OCI-LY1 (cell line): ENCODE measurements around the gene TGOLN2.
A peak's percentile ranks its signal among the peaks of the same experiment; 100 is the strongest.
"Not testable (repeated sequence)": the region's sequence is repeated elsewhere in the genome, so short reads cannot be mapped to it uniquely, and the experiment has no call there.

Experiments used
- H2AFZ ChIP-seq: fragments of 200-600 bp; sonication (generic), shearing (Covaris generic); 2 replicates; pipeline ENCODE4 v1.6.0; 2014; ENCODE audit warnings: antibody characterized with exemption, mild to moderate bottlenecking, low read length
- H3F3A ChIP-seq: fragments of 200-600 bp; sonication (generic), shearing (Covaris generic); 2 replicates; pipeline ENCODE4 v1.6.0; 2014; ENCODE audit warnings: mild to moderate bottlenecking, antibody characterized with exemption, low read length, moderate library complexity; ENCODE audit not compliant: insufficient read depth
- H3K27ac ChIP-seq: fragments of 200-600 bp; sonication (generic); 2 replicates; pipeline ENCODE4 v1.5.1; 2014; ENCODE audit warnings: low read length, mixed run types, mild to moderate bottlenecking, low read depth; ENCODE audit not compliant: poor library complexity, severe bottlenecking
- H3K27me3 ChIP-seq: fragments of 200-600 bp; sonication (generic); 2 replicates; pipeline ENCODE4 v1.6.0; 2014; ENCODE audit warnings: antibody characterized with exemption, mild to moderate bottlenecking, low read length, moderate library complexity; ENCODE audit not compliant: insufficient read depth
- H3K36me3 ChIP-seq: fragments of 200-600 bp; sonication (generic); 2 replicates; pipeline ENCODE4 v1.6.1; 2014; ENCODE audit warnings: mild to moderate bottlenecking, antibody characterized with exemption, low read length, moderate library complexity, mixed read lengths; ENCODE audit not compliant: insufficient read depth
- H3K4me1 ChIP-seq: fragments of 200-600 bp; sonication (generic); 2 replicates; pipeline ENCODE4 v1.5.1; 2014; ENCODE audit warnings: mild to moderate bottlenecking, low read length, moderate library complexity; ENCODE audit not compliant: insufficient read depth, severe bottlenecking
- H3K4me2 ChIP-seq: fragments of 200-600 bp; sonication (generic), shearing (Covaris generic); 2 replicates; pipeline ENCODE4 v1.6.1; 2014; ENCODE audit warnings: low read length
- H3K4me3 ChIP-seq: fragments of 200-600 bp; sonication (generic); 2 replicates; pipeline ENCODE4 v1.5.1; 2014; ENCODE audit warnings: low read length, low read depth, mild to moderate bottlenecking, mixed read lengths; ENCODE audit not compliant: poor library complexity, severe bottlenecking
- H3K79me2 ChIP-seq: fragments of 200-600 bp; shearing (Covaris generic); 2 replicates; pipeline ENCODE4 v1.6.1; 2016; ENCODE audit warnings: mixed run types, low read length, mixed read lengths; ENCODE audit not compliant: insufficient read depth
- H3K9ac ChIP-seq: fragments of 200-600 bp; sonication (generic), shearing (Covaris generic); 2 replicates; pipeline ENCODE4 v1.6.1; 2014; ENCODE audit warnings: mild to moderate bottlenecking, low read length, mixed read lengths
- H3K9me2 ChIP-seq: fragments of 200-600 bp; sonication (generic), shearing (Covaris generic); 2 replicates; pipeline ENCODE4 v1.6.1; 2014; ENCODE audit warnings: low read depth, mild to moderate bottlenecking, low read length, mixed read lengths
- H3K9me3 ChIP-seq: fragments of 200-600 bp; shearing (Covaris generic); 2 replicates; pipeline ENCODE4 v1.6.1; 2014; ENCODE audit warnings: low read length, mixed read lengths
- H4K20me1 ChIP-seq: fragments of 200-600 bp; sonication (generic), shearing (Covaris generic); 2 replicates; pipeline ENCODE4 v1.6.0; 2016; ENCODE audit warnings: mild to moderate bottlenecking, low read length; ENCODE audit not compliant: insufficient read depth
- CTCF ChIP-seq: fragments of 200-600 bp; sonication (generic), shearing (Covaris generic); IDR thresholded peaks from 2 replicates; pipeline ENCODE4 v1.5.1; 2017; ENCODE audit warnings: mild to moderate bottlenecking, antibody characterized with exemption, low read length, moderate library complexity, mixed read lengths
- EZH2 ChIP-seq: fragments of 200-600 bp; sonication (generic), shearing (Covaris generic); IDR thresholded peaks from 2 replicates; pipeline ENCODE4 v1.8.0; 2017; ENCODE audit warnings: borderline replicate concordance, mixed run types, mild to moderate bottlenecking, antibody characterized with exemption, low read length, moderate library complexity, mixed read lengths

Gene TGOLN2

GRCh38 chr2:85353876-85354285 is 26.1 kb upstream of the TGOLN2 start:
- no peaks in the 10 kb centered on the region for H3F3A ChIP-seq
- H3K27ac ChIP-seq: peak overlapping the region; percentile 15
- peak overlapping the region; percentile 56; the same call in 1 of the 2 replicates for H2AFZ ChIP-seq
- H3K27me3 ChIP-seq: no peaks in the 10 kb centered on the region
- no peaks in the 10 kb centered on the region for H3K79me2 ChIP-seq
- peak overlapping the region; percentile 99 for H3K4me2 ChIP-seq
- peak overlapping the region; percentile 79 for H3K4me3 ChIP-seq
- peaks cover 27% of the 10 kb centered on the region for H3K4me1 ChIP-seq
- no peaks in the 10 kb centered on the region for H4K20me1 ChIP-seq
- no peaks in the 10 kb centered on the region for H3K9me2 ChIP-seq
- H3K9ac ChIP-seq: peak overlapping the region; percentile 87
- TF ChIP-seq EZH2 (no peak), CTCF (no peak)
- peaks cover 45% of the 10 kb centered on the region for H3K36me3 ChIP-seq
- H3K9me3 ChIP-seq: no peaks in the 10 kb centered on the region

- Histone ChIP-seq H3K36me3 (peaks cover 35% of the 10 kb centered on the region), H3K4me1 (peaks cover 1% of the 10 kb centered on the region), H3K9me3 (no peaks in the 10 kb centered on the region), H2AFZ (no peak overlapping the region), H4K20me1 (no peaks in the 10 kb centered on the region), H3F3A (no peaks in the 10 kb centered on the region), H3K27ac (no peak overlapping the region), H3K79me2 (no peaks in the 10 kb centered on the region), H3K4me3 (no peak overlapping the region), H3K27me3 (no peaks in the 10 kb centered on the region), H3K9me2 (no peaks in the 10 kb centered on the region), H3K9ac (no peak overlapping the region), H3K4me2 (no peak overlapping the region)
- no peak for TF ChIP-seq EZH2
- no peak for TF ChIP-seq CTCF
Observed at GRCh38 chr2:85347599-85347998, 19.8 kb upstream of the TGOLN2 start.

- H3K9me2 ChIP-seq: no peaks in the 10 kb centered on the region
- no peaks in the 10 kb centered on the region for H4K20me1 ChIP-seq
- H3K9me3 ChIP-seq: no peaks in the 10 kb centered on the region
- no peak overlapping the region for H3K4me2 ChIP-seq
- no peak overlapping the region for H2AFZ ChIP-seq
- H3K27me3 ChIP-seq: no peaks in the 10 kb centered on the region
- no peaks in the 10 kb centered on the region for H3K4me1 ChIP-seq
- no peak overlapping the region for H3K9ac ChIP-seq
- peaks cover 15% of the 10 kb centered on the region for H3K36me3 ChIP-seq
- no peak overlapping the region for H3K27ac ChIP-seq
- TF ChIP-seq CTCF (no peak), EZH2 (no peak)
- no peak overlapping the region for H3K4me3 ChIP-seq
- H3K79me2 ChIP-seq: no peaks in the 10 kb centered on the region
- H3F3A ChIP-seq: no peaks in the 10 kb centered on the region
Observed at GRCh38 chr2:85344356-85344954, 16.7 kb upstream of the TGOLN2 start.

- not testable (repeated sequence) for H3K4me1 ChIP-seq, H3K36me3 ChIP-seq, H4K20me1 ChIP-seq, H3K4me3 ChIP-seq, H3K4me2 ChIP-seq, H3K79me2 ChIP-seq, H3K9me3 ChIP-seq, H3F3A ChIP-seq, H3K27ac ChIP-seq, H3K9ac ChIP-seq, H3K27me3 ChIP-seq, H3K9me2 ChIP-seq, H2AFZ ChIP-seq
Observed at GRCh38 chr2:85343207-85343895, 15.6 kb upstream of the TGOLN2 start.
